HG02763 (cell line): Measurements from ENCODE around the gene HDAC4.

ENCODE experiments used
- ATAC-seq: cut with Tn5 transposase; IDR thresholded peaks from one replicate; pipeline ENCODE4 v1.9.1; 2021; ENCODE audit warnings: mild to moderate bottlenecking, moderate library complexity; ENCODE audit not compliant: unreplicated experiment

The HDAC4 gene

DNA sequence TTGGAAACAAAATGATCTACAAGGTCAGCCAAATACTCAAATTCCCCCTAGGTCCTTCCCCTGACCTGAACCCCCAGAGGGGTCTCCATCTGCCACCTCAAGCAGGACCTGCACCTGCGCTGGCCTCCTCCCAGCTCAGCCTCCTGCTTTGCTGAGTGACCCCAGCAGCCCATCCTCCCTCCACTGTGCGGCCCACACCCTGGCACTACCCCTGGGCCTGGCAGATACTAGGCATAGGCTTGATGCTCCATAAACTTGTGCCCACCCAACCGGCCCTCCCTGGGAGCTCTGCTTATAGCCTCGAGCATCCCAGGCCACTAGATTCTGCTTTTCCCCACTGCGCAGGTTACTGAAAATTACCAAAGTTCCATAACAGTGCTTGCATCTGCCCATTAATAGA lies 156.2 kb downstream of the HDAC4 start:
- no peak for ATAC-seq

DNA sequence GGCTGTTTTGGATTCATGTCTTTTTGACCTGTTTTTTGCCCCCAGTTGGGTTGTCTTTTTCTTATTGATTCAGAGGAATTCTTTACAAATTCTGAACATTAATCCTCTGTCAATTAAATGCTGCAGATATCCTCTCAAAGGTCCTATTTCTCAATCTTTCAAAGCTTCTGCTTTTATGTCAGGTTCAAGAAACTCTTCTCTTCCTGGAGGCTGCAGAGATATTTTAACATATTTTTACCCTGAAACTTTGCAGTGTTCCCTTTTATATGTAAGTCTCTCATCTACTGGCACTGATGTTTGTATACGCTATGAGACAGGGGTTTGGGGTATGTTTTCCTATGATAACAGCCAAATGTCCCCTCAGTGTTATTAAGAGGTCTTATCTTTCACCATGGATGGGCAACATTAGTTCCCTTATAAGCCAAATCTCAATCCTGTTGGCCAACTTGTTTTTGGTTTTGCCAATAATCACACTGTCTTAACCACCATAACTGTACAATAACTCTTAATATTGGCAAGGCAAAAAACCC lies 159.3 kb downstream of the HDAC4 start:
- no peak for ATAC-seq

DNA sequence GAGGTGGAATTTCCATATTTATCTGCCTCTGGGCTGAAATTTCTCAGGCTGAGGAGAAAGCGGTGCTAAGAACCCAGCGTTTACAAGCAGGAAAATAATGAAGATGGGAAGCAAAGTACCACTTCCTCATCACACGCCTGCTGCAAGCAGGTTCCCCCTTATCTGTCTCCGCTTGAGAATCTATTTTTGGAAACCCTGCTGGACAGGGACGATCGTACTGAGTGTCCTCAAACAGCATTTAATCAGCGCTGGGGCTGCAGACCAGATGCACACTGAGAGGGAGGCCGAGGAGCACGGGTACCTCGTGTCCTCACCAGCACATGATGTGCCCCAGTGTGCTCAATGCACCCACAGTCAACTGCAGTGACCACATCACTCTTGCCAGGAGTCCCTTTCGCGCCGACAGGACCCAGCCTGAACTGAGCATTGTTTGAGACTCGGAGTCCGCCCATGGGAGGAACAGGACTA lies 160.4 kb downstream of the HDAC4 start:
- no peak for ATAC-seq

DNA sequence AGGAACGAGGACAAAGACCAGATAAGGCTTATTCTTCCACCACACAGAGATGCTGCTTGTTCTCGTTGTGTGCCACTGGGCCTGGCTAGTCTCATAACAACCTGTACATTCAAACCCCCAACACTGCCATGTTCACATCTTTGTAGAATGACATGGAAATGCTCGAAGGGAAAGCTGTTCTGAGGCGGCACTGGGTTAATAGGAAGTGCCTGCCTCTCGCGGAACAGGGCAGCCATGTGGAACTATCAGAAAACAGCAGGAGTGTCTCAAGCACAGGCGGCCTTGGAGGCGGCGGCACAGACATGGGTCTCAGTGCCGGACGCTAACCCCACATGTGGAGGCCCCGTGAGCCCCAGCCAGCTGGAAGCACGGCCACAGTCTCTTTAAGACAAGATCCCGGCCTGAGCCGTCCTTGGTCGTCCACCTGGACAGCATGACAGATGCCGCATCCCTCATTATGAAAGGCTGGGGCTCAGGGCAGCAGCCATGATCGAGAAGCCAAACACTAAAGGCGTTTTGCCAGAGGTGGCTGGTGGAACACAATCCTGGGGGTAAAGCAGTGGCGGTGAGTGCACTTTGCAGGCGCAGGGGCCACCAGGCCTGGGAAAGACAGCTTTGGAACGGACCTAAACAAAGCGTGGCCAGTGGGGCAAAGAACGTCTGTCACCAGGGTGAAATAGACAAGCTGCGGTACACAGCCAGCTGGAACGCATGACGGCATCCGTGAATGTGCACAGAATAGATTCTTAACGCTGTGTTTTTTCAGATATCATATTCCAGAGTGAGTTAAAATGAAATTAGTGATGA lies 161.0 kb downstream of the HDAC4 start:
- ATAC-seq, result no peak

DNA sequence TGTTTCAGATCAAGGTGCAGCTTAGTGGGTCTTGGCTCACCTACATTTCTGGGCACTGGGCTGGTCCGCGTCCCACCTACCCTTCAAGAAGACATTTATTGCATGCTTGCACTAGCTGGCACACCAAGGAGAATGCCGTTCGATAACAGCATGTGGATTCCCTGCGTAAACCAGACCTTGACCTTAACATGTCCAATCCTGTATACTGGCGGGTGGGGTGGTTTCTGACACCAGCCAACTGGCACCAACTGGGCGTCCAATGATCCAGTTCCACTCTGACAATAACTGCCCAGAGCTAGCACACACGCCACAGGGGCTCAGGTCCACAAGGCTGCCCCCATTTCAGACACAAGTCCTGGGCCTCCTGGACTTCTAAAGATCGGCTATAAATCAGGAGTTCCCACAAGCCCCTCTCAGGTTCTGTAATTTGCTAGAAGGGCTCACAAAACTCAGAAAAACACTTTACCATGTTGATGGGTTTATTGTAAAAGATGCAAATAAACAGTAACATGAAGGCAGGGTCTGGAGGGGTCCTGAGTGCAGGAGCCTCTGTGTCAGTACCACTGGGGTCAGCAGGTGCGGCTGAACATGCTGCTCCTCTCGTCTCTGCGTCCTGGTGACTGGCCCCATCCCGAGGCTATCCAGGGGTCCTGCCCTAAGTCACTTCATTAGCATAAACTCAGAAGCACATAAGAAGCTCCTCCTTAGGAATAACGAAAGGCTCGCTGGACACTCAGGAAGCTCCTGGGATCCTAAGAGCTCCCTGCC lies 161.8 kb downstream of the HDAC4 start:
- no peak for ATAC-seq

DNA sequence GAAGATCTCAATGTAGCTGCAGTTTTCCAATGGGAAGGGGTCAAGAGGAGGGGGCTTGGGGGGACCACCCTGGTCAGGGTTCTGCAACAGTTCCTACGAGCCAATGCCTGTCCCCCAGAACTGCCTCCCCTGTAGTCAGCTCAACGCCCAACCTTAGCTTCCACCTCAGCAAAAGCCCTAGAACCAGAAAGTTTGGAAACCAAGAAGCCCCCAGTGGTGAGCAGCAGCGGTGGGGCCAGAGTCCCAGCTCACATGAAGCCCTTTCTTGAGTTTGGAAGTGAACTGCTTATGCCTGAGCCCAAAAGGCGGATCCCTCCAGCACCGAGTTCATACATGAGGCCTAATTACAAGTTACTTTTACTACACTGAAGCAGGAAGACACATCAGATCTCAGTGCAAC lies 162.4 kb downstream of the HDAC4 start:
- ATAC-seq, result no peak

DNA sequence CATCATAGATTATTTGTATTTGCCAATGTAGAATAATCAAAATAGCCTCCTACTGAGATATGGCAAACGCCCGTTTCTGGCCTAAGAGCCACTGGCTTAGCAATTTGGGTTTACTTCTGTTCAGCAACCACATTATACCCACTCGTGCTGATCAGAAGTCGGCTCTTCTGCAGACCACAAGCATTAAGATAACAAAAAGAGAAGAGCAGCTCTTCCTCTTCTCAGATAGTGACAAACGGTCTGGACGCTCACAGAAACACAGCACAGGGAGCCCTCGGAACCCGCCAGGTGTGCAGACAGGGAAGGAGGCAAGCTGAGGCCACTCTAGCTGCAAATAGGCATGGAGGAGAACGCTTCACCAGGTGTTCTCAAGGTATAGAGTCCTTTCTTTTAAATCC lies 164.0 kb downstream of the HDAC4 start:
- ATAC-seq, result no peak

DNA sequence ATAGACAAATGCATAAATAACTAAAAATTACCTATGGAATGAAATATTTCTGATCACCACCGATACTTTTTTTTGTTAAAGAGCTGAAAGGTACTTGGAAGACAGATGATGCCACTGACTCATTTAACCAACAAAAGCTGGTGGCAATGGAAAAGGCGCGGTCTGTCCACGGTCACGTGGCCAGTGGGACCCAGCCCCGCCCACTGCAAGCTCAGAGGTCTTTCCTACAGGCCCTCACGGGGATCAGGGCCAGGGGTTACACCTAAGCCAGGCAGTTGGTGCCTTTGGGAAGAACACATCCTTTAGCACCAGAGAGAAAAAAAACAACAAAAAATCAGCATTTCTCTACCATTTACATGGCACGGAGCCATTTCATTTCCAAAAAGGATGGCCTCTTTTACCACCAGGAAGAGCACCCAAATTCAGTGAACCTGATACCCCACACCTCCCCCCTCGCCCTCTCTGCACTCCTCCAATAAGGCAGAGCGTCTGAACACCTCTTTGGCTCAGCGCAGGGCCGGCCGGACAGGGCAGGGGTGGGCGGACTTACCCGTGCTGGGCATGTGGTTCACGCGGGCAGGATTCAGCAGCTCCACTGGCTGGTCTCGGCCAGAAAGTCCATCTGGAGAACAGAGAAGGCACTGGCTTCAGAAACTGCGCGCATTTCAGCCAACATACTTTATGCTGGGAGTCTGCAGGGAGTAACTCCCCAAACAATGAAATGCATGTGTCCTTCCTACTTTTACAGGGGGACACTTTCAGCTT lies 164.6 kb downstream of the HDAC4 start:
- no peak for ATAC-seq

DNA sequence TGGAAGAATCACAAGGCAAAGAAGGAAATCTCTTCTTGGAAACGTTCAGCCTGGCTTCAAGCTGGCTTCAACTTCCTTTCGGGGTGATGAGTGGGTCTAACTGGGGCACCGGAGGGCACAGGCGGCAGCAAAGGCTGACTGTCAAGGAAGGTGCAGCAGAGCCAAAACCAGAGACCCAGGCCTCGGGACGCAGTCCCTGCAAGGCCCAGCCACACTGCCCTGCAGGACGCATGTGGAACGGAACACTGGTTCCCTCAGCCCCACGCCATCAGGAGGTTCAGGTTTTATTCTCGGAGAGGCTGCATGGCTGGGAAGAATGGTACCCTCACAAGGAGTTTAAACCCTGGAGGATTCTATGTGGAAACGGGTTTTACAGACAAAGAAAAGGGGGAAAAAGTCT lies 165.5 kb downstream of the HDAC4 start:
- no peak for ATAC-seq

DNA sequence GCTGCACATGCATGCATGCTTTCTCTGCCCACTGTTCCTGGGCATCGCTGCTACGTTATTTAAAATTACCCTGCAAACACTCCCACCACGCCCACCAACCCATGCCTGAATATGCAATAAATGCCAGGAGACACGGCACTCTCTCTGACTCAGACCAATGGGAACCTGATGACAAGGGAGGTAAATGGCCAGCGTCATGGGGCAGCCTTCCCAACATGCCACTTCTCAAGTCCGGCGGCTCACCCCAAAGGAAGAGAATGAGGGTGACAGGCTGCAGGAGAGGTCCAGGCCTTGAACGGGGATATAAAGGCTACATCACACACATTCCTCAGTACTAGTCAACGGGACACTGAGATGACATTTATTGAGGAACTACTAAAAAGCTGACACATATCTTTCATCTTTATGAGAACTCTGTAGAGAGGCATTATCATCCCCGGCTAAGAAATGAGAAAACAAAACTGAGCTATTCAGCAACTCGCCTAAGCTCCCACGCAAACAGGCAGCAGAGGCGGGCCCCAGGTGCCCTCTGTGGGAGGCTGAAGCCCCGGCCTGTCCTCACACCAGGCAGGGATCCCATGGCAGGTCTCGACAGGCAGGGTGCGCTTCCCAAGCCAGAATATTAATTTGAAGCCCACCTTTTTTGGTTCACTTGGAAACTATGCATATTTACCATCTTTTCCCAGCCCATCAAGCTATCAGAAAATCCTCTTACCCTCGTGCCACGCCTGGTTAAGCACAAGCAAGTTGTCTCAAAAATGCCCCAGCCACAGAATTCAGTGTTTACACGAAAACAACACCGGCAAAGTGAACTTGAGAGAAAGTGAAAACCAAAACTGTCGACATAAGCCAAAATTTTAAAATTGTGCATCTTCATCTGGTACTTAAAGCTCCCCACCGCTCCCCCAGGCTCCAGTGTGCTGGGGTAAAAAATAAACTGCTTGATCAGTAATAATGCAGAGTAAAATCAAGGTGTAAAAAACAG lies 166.3 kb downstream of the HDAC4 start:
- ATAC-seq, result no peak

DNA sequence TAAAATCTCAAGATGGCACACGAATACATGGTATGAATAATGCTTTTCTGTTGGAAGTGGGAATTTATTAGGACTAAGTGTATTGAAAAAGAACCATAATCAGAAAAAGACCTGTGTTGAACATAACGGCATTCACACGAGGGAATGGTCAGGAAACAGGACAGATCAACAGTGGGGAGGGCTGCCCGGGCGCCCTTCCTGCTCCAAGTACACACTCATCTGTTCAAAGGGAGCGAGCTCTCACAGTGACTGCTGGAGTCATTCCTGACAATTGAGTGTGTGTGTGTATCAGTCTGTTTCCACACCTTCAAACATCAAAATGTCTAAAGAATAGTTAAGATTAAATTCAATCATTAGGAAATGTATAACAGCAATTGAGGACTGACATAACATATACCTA lies 167.2 kb downstream of the HDAC4 start:
- no peak for ATAC-seq

DNA sequence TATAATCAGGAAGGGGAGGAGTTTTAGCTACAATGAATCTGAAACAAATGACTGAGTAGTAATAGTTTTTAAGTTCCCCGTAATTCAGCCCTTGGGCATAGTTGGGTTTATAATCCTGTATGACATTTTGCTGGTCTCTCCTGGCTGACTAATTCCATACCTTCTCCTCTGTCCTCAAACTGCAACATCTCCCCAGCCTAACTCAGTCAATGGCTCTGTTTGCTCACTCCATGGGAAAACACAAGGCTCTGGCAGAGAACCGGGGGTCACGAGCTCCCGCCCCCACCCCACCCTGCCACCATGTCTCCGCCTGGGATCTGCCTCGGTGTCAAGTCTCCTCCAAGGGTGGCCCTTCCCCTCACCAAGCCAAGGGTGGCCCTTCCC lies 168.6 kb downstream of the HDAC4 start:
- ATAC-seq, result no peak

DNA sequence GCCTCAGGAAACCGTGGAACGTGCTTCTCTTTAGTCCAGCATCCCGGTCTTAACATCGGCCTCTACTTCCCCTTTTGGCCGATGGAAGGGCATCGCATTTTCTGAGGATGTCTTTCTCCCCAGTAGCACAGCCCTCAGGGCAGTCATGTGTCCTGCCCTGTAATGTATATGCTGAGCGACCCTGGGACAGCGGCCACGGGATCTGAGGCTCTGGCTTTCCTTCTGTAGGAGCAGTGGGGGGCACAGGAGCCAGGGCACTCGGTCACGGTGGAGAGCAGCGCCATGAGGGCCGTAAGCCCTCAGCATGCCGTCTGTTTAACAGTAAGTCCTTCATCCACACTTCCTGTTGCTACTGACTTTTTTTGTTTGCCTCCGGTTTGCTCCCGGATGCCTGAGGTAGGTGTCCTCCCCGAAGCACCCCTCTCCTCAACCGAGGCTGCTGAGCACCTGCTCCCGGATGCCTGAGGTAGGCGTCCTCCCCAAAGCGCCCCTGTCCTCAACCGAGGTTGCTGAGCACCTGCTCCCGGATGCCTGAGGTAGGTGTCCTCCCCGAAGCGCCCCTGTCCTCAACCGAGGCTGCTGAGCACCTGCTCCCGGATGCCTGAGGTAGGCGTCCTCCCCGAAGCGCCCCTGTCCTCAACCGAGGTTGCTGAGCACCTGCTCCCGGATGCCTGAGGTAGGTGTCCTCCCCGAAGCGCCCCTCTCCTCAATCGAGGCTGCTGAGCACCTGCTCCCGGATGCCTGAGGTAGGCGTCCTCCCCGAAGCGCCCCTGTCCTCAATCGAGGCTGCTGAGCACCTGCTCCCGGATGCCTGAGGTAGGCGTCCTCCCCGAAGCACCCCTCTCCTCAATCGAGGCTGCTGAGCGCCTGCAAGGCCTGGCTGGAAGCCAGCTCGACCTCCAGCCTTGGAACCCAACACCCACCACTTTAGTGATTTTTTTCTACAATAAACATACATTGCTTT lies 169.3 kb downstream of the HDAC4 start:
- ATAC-seq, result no peak

DNA sequence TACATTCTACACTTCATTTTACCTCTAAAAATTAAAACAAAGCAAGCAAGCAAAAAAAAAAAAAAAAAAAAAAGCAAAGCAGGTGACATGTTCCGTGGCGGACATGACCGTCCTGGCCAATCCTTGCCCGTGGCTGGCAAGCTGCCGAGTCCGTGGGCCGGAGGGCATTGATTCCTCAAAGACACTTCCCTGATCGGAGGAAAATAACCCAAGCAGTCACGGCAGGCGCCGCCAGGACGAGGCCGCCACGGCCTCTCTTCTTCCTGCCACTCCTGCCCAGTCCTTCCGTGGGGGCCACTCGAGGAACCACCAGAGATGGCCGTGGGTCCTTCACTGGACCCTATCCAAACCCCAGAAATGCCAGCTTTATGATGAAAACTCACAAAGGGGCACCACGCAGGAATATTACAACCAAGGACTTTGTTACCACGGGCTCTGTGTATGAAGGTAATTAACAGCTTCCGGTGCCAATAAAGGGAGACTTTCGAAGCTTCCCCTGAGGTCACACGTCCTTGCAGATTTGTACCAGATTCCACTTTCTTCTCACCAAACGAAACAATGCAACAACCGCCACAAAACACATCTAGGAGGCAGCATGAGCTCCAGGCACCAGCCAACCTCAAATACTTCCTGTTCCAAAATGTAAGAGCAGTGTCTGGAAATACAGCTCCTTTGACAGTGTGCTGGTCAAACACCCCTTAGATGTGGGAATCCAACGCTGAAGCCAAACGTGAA lies 170.3 kb downstream of the HDAC4 start:
- no peak for ATAC-seq

DNA sequence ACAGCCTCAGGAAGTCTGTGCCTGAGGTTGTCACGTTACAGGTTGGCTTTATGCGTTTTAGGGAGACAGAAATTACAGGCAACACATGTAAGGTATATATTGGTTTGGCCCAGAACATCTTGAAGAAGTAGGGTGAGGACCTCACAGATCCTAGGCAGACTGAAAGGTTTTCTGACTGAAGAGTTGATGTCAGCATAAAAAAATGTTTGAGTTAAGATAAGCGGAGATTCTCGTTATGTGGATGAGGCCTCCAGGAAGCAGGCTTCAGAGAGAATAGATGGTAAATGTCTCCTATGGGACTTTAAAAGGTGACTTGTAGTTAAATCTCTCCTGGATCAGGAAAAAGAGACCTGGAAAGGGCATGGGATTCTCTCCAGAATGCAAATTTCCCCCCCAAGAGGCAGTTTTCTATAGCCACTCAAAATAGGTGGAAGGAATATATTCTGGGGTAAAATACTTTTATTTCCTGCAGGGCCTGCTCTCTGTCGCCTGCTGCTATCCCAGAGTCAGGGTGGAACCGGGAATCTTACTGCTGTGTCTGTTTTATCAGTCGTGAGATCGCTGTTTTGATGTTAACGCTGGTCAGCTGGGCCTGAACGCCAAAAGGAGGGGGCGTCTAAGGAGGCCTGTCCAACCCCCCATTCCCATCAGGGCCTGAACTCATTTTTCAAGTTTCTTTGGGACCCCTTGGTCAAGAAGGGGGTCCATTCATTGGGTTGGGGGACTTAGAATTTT lies 171.1 kb downstream of the HDAC4 start:
- no peak for ATAC-seq

DNA sequence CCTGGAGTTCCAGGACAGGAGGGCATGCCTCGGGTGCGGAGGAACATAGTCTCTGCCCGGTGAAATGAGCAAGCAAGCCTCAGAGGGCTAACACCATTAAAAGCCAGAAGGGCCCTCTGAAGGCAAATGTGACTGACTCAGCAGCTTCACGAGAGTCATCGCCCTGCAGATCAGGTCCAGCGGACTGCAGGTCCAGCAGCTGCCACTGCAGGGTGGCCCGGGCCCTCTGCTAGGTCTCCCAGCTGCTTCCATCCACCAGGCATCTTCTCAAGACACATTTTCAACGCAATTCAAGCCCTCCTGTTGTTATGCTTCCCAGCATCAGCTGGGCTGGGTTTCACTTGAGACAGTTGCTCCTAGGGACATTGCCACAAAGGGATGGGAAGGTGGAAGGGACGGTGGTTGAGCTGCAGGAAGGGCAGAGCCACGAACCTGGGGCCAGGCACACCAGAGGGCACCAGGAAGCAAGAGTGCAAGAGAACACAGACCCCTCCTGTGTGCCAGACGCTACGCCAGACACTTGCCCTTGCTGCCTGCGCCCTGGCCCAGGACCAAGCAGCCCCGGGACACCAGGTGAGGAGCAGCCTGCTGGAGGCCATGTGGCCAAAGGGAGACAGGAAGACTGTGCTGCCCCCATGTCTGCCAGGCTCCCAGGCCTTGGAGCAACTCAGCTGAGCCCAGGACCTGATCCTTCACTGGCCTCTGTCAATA lies 173.0 kb downstream of the HDAC4 start:
- no peak for ATAC-seq
